GM12872 (cell line): ENCODE measurements around the gene MAN1C1.
A peak's percentile ranks its signal among the peaks of the same experiment; 100 is the strongest.

Experiments used
- TF ChIP-seq, protein P1 (sequence below): IDR thresholded peaks from 3 replicates; pipeline ENCODE4 v1.5.1; 2011; ENCODE audit warnings: low read depth, mild to moderate bottlenecking, low read length, moderate library complexity; ENCODE audit not compliant: insufficient read depth

Gene MAN1C1

DNA sequence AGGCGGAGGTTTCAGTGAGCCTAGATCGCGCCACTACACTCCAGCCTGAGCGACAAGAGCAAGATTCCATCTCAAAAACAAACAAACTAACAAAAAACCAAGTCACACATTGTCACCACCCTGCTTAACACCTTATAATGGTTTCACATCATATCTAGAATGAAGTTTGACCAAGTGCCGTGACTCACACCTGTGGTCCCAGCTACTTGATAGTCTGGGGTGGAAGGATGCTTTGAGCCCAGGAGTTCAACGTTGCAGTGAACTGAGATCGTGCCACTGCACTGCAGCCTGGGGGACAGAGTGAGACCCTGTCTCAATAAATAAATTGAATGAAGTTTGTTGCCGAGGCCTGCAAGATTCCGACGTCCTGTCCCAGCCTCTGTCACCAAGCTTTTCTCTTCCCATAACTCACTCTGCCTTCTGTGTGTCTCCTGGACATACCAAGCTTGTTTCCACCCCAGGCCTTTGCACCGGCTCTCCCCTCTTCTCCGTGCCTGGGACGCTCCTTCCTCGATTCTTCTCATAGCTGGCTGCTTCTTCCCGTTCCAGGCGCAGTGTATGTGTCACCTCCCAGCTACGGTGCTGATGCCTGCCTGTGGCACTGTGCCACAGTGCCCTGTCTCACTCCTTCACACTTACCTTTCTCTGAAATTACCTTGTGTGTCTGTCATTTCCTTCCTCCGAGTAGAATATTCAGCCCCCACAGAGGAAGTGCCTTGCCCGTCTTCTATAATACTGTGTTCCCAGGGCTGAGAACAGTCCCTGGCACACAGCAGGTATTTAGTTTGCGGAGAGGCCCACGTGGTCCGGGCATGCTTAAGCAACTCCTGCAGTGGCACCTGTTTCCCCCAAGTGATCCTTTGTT, 179.6 kb downstream of the MAN1C1 start:
- TF ChIP-seq, protein P1, sequence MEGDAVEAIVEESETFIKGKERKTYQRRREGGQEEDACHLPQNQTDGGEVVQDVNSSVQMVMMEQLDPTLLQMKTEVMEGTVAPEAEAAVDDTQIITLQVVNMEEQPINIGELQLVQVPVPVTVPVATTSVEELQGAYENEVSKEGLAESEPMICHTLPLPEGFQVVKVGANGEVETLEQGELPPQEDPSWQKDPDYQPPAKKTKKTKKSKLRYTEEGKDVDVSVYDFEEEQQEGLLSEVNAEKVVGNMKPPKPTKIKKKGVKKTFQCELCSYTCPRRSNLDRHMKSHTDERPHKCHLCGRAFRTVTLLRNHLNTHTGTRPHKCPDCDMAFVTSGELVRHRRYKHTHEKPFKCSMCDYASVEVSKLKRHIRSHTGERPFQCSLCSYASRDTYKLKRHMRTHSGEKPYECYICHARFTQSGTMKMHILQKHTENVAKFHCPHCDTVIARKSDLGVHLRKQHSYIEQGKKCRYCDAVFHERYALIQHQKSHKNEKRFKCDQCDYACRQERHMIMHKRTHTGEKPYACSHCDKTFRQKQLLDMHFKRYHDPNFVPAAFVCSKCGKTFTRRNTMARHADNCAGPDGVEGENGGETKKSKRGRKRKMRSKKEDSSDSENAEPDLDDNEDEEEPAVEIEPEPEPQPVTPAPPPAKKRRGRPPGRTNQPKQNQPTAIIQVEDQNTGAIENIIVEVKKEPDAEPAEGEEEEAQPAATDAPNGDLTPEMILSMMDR, result no peak

DNA sequence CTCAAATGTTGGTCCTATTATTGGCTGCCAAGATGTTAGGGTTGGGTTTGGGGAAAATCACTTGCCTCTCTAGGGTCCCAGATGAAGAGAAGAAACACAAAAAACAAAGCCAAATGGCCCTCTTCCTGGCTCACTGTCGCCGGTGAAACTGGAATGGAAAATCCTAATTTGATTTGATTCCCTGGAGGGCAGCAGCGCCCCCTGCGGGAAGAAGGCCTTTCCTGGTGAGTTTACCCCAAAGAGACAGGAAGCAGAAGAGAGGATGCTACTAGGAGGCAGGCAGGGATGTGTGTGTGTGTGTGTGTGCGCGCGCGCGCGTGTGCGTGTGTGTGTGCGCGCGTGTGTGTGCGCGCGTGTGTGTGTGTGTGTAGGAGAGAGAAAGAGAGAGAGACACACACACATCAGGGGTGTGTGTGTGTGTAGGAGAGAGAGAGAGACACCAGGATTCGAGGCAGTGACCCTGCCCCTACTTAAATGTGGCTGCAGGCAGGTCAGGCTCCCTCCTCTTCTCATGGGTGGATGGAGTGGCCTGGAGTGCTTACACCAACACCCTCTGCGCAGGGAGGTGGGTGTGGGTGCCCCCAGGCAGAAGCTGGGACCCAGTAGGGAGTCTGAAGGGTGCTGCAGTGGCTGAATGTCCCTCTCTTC, 180.3 kb downstream of the MAN1C1 start:
- TF ChIP-seq, protein P1, result peak; percentile 82

DNA sequence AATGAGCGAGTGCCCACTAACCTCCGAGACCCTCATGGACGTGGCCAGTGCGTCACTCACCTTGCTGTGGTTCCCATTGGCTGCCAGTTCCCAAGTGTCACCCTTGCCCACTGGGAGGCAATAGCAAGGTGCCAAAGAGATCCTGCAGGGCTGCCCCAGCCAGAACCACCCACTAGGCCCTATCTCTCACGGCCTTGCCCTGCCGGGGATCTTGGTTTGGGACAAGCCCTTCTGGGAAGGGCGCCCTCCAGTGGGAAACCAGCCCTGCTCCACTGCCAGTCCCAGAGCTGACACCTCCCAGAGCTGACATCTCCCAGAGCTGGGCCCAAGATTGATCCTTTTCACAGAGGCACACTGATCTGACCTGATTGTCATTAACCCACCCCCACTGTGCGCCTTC, 181.3 kb downstream of the MAN1C1 start:
- TF ChIP-seq, protein P1, result peak; percentile 59

DNA sequence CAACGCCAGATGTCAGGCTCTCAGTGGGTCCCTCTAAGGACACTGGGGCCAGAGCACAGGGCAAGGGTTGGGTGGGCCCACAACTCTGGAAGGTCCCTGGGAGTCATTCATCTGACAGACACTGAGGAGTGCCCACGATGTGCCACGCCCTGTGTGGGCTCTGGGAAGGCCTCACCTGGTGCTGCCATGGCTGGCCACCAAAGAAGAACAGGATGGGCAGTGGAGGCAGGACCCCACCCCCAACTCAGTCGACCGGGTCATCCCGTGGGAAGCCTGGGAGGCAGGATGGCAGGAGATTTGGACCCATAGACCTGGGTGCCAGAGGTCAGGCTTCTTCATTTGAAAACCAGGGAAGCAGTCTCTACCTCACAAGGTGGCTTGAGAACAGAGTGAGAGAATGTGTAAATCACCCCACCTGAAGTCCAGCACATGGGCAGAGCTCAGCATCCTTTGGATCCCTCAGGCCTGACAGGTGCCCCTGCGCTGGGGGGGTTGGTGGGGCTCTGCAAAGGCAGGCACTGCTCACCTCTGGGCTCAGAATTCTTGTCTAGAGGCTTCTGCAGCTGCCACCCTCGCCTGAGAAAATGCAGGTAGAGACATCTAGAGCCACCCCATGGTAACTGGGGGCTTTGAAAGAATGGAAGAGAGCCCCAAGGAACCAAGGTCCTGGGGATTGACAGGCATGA, 182.2 kb downstream of the MAN1C1 start:
- TF ChIP-seq, protein P1, result no peak

DNA sequence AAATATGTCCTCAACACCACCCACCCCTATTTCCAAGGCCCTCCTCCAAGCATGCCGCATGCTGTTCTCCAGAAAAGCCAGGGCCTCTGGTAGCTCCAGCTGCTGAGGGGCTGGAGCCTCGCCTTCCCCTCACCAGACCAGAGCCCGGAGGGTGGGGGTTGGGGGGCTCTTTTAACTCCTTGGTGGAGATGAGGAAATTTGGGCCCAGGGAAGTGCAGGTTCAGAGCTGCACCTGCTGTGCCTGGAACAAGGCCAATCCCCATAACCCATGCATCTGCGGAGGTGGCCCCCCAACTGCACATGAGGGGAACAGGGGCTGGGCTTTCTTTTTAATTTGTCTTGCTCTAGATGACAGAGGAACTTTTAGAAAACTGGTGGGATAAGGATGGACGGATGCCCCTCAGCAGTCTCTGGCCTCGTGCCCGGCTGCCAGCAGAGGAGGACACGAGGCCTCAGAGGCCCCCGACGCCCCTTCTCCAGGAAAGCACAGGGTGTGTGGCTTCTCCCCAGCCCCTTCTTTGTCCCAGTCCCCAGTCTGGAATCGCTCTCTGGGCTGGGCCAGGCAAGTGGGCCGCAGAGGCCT, 182.9 kb downstream of the MAN1C1 start:
- TF ChIP-seq, protein P1, result no peak

DNA sequence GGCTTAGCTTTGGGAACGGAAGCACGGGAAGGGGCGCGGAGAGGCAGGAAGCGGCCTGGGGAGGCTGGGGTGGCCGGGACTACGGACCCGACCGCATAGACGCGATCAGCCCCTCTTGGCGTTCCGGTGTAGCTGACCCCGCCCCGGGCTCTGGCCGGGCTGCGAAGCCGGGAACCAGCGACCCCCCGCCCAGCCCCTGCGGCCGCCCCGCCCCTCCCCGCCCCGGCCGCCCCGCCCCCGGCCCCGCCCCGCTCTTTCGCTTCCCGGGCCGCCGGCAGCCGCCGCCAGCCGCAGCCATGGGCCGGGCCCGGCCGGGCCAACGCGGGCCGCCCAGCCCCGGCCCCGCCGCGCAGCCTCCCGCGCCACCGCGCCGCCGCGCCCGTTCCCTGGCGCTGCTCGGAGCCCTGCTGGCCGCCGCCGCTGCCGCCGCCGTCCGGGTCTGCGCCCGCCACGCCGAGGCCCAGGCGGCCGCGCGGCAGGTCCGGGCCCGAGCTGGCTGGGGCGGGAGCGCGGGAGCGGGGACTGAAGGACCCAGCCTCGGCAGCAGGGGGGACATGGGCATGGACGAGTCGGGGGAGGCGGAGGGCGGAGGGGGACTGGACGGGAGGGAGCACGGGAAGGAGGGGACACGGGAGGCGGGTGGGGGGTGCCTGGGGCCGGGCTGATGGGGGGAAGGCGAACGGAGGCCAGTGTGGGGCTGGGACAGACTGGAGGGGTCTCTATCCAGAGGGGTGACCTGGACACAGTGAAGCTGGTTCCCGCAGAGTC, 183.5 kb downstream of the MAN1C1 start, which contains the start of gene SELENON:
Gene SELENON, plus strand, starts transcription at position 259 of the 768 bp plus-strand sequence. Its CDS starts 38 bp downstream, at position 297.
- TF ChIP-seq, protein P1, result no peak
